ENCODE data around the gene TRIM8. TPM values are rescaled to one million over a fixed set of nuclear protein-coding genes. Genes with fewer than 3 reads are reported as not detected.
A peak's percentile ranks its signal among the peaks of the same experiment; 100 is the strongest.

Gene TRIM8
- total RNA-seq, 1 experiment from 2014 or later = 58.1 TPM

GRCh38 chr10:102669206-102670064, 25.2 kb downstream of the TRIM8 start:
- peak; percentile 74 for DNase-seq (ENCODE audit: low read depth)

- no peak for DNase-seq (ENCODE audit: low read depth)
Observed at GRCh38 chr10:102670065-102670670, 25.9 kb downstream of the TRIM8 start.

DNA sequence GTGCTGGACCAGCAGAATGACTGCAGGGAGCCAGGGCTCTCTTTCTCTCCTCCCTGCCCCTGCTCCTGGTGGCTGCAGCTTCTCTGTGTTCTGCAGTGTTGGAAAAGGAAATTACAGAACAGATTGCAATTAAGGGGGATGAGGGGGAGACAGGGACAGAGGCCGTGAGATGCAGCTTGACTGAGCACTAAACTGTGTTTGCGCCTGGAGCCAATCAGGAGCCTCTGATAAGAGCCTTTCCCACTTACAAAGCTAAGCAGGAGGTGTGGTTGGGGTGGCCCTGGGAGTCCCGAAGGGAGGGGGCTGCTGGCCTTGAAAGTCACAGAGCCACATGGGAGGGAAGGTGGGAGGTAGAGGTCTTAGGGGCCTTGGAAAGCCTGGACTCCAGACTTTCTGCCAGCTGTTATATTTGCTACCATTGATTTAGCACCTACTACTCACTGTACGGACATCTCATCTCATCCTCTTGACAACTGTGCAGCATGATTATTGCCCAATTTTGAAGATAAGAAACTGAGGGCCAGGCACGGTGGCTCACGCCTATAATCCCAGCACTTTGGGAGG, 26.7 kb downstream of the TRIM8 start:
- no peak for DNase-seq (ENCODE audit: low read depth)

GRCh38 chr10:102673236-102673818, 29.0 kb downstream of the TRIM8 start:
- no peak for DNase-seq (ENCODE audit: low read depth)

DNA sequence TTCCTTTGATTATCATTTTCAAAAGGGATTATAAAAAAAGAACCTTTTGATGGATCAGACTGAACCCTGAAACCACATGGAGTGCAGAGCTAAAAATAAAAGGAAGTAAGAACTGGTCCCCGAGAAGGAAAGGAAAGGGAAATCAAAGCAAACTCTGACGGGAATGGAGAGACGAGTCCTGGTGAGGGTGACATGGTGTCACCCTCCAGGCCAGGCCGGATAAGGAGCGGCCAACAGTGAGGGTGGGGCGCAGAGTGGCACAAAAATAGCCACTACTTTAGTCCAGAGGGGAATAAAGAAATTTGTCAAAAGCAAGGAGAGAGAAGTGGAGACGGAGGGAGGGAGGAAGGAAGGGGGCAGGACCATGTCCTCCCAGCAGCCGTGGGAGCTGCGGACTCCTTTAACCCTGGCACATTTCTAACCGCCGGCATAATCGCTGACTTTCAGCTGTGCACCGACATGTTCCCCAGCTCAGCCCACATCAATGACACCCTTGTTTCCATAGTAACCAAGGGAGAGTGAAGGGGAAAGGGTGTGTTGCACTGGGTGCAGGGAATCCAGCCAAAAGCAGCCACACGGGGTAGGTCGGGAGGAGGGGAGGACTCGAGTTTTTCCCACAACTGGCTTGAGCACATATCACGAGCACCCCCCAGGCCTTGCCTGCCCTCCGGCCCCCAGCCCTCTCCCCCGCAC, 29.7 kb downstream of the TRIM8 start:
- no peak for DNase-seq (ENCODE audit: low read depth)

GRCh38 chr10:102674566-102674965, 30.3 kb downstream of the TRIM8 start:
- no peak for DNase-seq (ENCODE audit: low read depth)

DNA sequence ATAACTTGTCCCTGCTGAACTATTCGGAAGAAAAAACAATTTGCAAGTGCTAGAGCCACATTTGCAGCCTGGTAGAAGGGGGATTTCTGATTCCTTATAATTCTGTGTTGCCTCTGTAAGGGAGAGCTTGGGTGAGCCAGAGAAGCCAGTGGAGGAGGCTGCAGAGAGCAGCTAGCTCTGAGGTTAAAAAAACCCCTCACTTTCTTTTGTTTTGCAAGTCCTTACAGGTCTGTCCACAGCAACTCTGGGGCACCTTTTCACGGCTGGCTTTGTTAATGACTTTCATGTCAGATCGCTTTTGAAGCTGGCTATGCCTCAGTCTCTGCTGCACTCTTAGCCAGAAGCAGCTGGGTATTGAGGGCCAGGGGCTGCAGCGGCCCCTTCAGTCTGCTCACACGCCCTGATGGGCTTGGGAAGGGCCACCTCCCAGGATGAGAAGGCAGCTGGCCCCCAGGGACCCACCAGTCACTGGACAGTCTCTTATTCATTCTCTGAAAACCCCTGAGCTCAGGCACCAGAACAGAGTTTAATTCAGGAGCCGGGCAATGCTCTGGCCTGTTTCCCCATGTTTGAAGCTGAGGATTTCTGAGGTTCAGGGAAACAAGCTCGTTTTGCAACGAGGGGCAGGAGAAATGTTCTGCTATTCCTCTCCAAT, 30.9 kb downstream of the TRIM8 start:
- DNase-seq (ENCODE audit: low read depth) = no peak

GRCh38 chr10:102675666-102676533, 31.6 kb downstream of the TRIM8 start:
- DNase-seq (ENCODE audit: low read depth) = peak; percentile 85

GRCh38 chr10:102676534-102677315, 32.4 kb downstream of the TRIM8 start:
- no peak for DNase-seq (ENCODE audit: low read depth)

GRCh38 chr10:102677331-102678067, 33.2 kb downstream of the TRIM8 start:
- DNase-seq (ENCODE audit: low read depth) = no peak

GRCh38 chr10:102678068-102678400, 33.8 kb downstream of the TRIM8 start:
- DNase-seq (ENCODE audit: low read depth) = no peak

- peak; percentile 29 for DNase-seq (ENCODE audit: low read depth)
Observed at GRCh38 chr10:102678842-102679289, 34.6 kb downstream of the TRIM8 start.

GRCh38 chr10:102679596-102679995, 35.3 kb downstream of the TRIM8 start:
- no peak for DNase-seq (ENCODE audit: low read depth)

GRCh38 chr10:102681696-102682095, 37.4 kb downstream of the TRIM8 start:
- DNase-seq (ENCODE audit: low read depth) = no peak

GRCh38 chr10:102682416-102682815, 38.1 kb downstream of the TRIM8 start:
- DNase-seq (ENCODE audit: low read depth) = no peak

GRCh38 chr10:102682981-102683380, 38.7 kb downstream of the TRIM8 start:
- no peak for DNase-seq (ENCODE audit: low read depth)

DNA sequence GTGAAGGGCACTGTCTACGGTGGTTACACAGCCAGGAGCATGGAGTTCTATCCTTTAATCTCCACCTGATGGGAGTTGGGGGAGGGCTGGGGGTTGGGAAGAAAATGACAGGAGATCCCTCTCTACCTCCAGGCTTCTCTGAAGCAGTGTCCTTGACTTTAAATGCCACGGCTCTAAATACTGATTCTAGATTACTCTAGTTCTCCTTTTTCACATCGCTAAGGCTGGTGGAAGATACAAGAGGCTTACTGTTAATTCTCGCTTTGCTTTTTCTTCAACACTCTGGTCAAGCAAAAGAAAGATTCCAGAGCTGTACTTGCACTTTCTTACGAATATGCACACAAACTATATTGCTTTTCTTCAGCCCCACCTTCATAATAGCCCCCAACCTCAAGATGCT, 39.5 kb downstream of the TRIM8 start:
- DNase-seq (ENCODE audit: low read depth) = no peak

DNA sequence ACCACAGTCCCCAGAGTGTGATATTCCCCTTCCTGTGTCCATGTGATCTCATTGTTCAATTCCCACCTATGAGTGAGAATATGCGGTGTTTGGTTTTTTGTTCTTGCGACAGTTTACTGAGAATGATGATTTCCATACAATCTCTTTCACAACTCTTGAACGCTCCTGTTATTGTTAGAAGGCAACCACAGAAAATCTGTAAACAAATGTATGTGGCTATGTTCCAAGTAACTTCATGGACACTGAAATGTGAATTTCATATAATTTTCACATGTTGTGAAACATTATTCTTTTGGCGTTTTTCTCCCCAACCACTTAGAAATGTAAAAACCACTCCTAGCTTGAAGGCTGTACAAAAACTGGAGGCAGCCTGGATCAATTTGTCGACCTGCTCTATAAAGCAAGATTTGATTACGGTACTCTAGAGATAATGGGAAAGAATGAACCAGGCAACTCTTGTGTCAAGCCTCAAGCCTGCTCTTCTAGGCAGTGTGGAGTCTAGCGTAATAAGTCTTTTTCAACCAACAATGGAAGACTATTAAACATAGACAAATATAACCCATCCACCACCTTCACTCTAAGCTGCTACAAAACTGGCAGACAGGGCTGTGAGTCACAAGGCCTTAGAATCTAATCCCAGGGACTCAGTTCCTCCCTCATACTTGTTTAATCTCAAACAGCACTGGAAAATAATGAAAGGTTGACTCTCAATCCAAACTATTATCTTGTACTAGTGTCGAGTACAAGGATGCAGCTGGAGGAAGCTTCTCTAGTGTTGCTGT, 47.2 kb downstream of the TRIM8 start:
- no peak for DNase-seq (ENCODE audit: low read depth)

Data from M059J (cell line).